HUES6 (cell line): ENCODE results near the gene RBM26.

Source experiments
- H3K27ac ChIP-seq: 2 replicates; pipeline ENCODE4 v1.7.0; 2013; ENCODE audit warnings: low read depth, mild to moderate bottlenecking, low read length, inconsistent platforms
- H3K27me3 ChIP-seq: 2 replicates; pipeline ENCODE4 v1.6.1; 2013; ENCODE audit warnings: low read length; ENCODE audit not compliant: control insufficient read depth, insufficient read depth
- H3K36me3 ChIP-seq: 2 replicates; pipeline ENCODE4 v1.6.1; 2013; ENCODE audit warnings: low read length; ENCODE audit not compliant: control insufficient read depth, insufficient read depth
- H3K4me1 ChIP-seq: 2 replicates; pipeline ENCODE4 v1.6.1; 2013; ENCODE audit warnings: low read length; ENCODE audit not compliant: control insufficient read depth, insufficient read depth
- H3K4me3 ChIP-seq: 2 replicates; pipeline ENCODE4 v1.5.1; 2013; ENCODE audit warnings: low read depth, low read length
- H3K9ac ChIP-seq: one replicate; pipeline ENCODE4 v1.6.1; 2013; ENCODE audit warnings: mild to moderate bottlenecking, low read length
- H3K9me3 ChIP-seq: 2 replicates; pipeline ENCODE4 v1.6.1; 2013; ENCODE audit warnings: low read depth, low read length; ENCODE audit not compliant: control insufficient read depth, insufficient read depth

Gene RBM26

DNA sequence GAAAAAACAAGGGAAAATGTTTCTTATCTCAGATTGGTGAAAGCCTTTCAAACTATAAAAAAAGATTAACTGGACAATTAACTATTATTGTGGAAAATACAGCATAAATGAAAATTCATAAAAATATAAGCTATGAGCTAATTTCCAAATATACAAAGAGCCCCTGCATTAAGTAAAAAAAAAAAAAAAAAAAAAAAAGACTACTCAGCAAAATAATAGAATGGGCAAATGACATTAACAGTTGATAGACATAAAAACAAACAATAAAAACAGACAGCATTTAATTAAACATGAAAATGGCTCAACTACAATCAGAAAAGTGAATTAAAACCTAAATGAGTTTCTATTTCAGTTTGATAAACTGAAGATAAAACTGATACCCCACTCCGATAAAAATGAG, 77.5 kb downstream of the RBM26 start:
- Histone ChIP-seq H3K36me3 (peaks cover 43% of the 10 kb centered on the region), H3K27ac (no peak overlapping the region), H3K4me3 (no peak overlapping the region), H3K9me3 (no peaks in the 10 kb centered on the region), H3K4me1 (no peaks in the 10 kb centered on the region), H3K9ac (no peak overlapping the region), H3K27me3 (no peaks in the 10 kb centered on the region)

DNA sequence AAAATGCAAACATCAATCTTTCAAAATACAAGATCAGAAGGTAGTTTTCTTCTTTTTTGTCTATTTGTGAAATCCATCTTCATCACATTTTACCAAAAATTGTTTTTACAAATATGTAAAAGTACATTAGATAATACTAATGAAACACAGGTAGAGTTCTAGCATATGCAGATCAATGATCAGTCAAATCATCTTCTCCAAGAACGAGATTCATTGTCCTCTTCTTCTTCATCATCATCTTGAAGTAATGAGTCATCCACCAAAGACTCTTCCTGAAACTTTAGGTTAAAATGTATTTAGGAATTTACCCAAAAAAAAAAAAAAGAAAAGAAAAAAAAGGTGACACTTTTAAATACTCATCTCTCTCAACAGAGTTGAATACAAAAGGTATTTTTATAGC, 85.6 kb downstream of the RBM26 start:
- Histone ChIP-seq H3K9me3 (no peaks in the 10 kb centered on the region), H3K9ac (no peak overlapping the region), H3K4me1 (no peaks in the 10 kb centered on the region), H3K4me3 (no peak overlapping the region), H3K27me3 (no peaks in the 10 kb centered on the region), H3K27ac (no peak overlapping the region), H3K36me3 (peaks cover 47% of the 10 kb centered on the region)

- H3K9ac ChIP-seq: no peak overlapping the region
- H3K4me3 ChIP-seq: no peak overlapping the region
- H3K36me3 ChIP-seq: peaks cover 47% of the 10 kb centered on the region
- no peak overlapping the region for H3K27ac ChIP-seq
- H3K27me3 ChIP-seq: no peaks in the 10 kb centered on the region
- H3K4me1 ChIP-seq: no peaks in the 10 kb centered on the region
- H3K9me3 ChIP-seq: no peaks in the 10 kb centered on the region
Measured at GRCh38 chr13:79318664-79319063, 87.4 kb downstream of the RBM26 start.

GRCh38 chr13:79317856-79318255, 88.2 kb downstream of the RBM26 start:
- Histone ChIP-seq H3K36me3 (peaks cover 43% of the 10 kb centered on the region), H3K9me3 (no peaks in the 10 kb centered on the region), H3K4me3 (no peak overlapping the region), H3K4me1 (no peaks in the 10 kb centered on the region), H3K27me3 (no peaks in the 10 kb centered on the region), H3K9ac (no peak overlapping the region), H3K27ac (no peak overlapping the region)

DNA sequence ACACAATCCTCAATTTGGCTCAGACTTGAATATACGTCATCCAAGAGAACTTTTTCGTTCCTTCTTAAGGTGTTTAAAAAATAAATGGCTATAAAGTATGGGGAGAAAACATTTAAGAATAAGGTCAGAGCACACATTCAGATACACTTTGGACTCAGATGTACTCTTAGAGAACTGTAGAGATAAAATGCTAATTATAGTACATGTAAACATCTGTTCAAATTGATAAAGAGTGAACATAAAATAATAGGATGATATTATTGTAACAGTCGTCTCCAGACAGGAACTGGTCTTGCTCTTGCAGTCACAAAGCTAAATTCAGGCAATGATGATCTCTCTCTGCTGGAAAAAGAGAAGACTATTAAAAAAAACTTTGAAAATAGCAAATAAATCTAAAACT, 91.4 kb downstream of the RBM26 start:
- peaks cover 19% of the 10 kb centered on the region for H3K36me3 ChIP-seq
- H3K27me3 ChIP-seq: no peaks in the 10 kb centered on the region

DNA sequence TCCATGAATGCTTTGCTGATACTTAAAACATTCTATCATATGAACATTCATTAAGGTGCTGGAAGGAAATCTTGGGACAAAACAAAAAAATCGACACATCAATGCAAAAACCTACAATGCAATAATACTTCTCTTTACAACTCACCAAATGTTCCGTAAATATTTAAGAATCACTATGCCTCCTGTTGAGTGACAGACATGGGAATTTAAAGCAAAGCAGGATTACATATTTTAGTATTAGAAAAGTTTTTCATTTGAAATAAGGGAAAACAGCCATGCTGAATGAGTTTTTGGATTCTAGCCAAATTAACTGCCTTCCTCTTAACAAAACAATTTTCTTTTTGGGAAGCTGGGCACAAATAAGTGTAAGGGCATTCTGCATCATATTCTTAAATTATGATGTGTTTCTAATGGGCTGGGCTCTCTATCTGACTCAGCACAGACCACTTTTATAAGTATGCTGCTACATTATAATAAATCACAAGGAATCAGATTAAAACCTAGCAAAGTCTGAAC, 93.7 kb downstream of the RBM26 start:
- Histone ChIP-seq H3K4me3 (no peak overlapping the region), H3K27ac (no peak overlapping the region), H3K4me1 (peaks cover 3% of the 10 kb centered on the region; the same call in 1 of the 2 replicates), H3K9ac (no peak overlapping the region), H3K36me3 (peaks cover 6% of the 10 kb centered on the region), H3K9me3 (no peaks in the 10 kb centered on the region), H3K27me3 (no peaks in the 10 kb centered on the region)

More for the DNA sequence above, 91.4 kb downstream of the RBM26 start:
- Histone ChIP-seq H3K9ac (no peak overlapping the region), H3K27ac (no peak overlapping the region), H3K4me3 (no peak overlapping the region), H3K4me1 (no peaks in the 10 kb centered on the region), H3K9me3 (no peaks in the 10 kb centered on the region)

DNA sequence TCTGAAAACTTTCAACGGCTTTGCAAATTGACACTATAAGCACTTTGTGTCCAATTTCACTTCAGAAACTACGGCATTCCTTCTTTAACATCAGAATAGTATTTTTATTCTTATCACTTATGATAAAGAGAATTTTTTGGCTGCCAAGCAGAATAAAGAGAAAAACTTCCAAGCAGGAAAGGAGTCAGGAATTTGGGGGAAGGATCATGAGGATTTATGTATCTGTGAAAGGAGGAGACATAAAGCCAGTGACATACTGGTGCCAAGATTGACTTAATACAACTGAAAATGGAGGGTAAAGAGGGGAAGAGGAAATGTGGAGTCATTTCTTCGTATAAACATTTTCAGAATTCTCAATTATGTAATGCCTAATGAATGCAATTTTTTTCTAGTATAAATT, 94.7 kb downstream of the RBM26 start:
- H3K9me3 ChIP-seq: no peaks in the 10 kb centered on the region
- no peak overlapping the region for H3K4me3 ChIP-seq
- peaks cover 6% of the 10 kb centered on the region for H3K36me3 ChIP-seq
- H3K4me1 ChIP-seq: peaks cover 3% of the 10 kb centered on the region; the same call in 1 of the 2 replicates
- no peak overlapping the region for H3K27ac ChIP-seq
- no peak overlapping the region for H3K9ac ChIP-seq
- H3K27me3 ChIP-seq: no peaks in the 10 kb centered on the region

DNA sequence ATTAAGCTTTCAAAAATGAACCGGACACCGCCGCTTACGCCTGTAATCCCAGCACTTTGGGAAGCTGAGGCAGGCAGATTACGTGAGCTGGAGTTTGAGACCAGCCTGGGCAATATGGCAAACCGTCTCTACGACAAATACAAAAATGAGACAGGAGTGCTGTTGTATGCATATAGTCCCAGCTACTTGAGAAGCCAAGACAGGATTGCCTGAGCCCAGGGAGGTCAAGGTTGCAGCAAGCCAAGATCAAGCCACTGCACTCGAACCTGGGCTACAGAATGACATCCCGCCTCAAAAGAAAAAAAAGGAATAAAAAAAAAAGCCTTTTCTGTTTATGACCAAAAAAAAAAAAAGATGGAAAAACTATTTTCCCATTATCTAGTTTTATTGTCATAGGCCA, 96.4 kb downstream of the RBM26 start:
- H3K9ac ChIP-seq: no peak overlapping the region
- no peak overlapping the region for H3K27ac ChIP-seq
- H3K27me3 ChIP-seq: no peaks in the 10 kb centered on the region
- peaks cover 3% of the 10 kb centered on the region; the same call in 1 of the 2 replicates for H3K4me1 ChIP-seq
- H3K36me3 ChIP-seq: peaks cover 4% of the 10 kb centered on the region
- H3K9me3 ChIP-seq: no peaks in the 10 kb centered on the region
- H3K4me3 ChIP-seq: no peak overlapping the region

DNA sequence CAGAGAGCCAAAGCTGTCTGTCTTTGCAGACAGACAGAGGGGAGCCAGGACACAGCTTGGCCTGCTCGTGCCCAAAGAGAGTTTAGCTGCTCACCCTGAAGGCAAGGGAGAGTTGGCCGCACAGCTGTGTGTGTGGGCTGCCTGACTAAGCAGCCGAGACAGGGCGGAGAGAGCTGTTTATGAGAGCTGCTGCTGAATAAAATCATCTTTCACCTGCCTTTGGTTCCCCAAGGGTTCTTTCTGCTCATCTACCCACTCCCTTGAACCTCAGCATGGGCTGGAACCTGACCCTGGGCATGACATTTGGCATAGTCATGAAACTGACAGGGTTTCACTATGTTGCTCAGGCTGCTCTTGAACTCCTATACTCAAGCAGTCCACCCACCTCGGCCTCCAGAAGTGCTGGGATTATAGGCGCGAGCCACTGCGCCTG, 98.2 kb downstream of the RBM26 start:
- Histone ChIP-seq H3K27ac (no peak overlapping the region), H3K27me3 (no peaks in the 10 kb centered on the region), H3K9ac (no peak overlapping the region), H3K9me3 (no peaks in the 10 kb centered on the region), H3K4me1 (peaks cover 3% of the 10 kb centered on the region; the same call in 1 of the 2 replicates), H3K36me3 (no peaks in the 10 kb centered on the region), H3K4me3 (no peak overlapping the region)

GRCh38 chr13:79307433-79307861, 98.6 kb downstream of the RBM26 start:
- H3K4me3 ChIP-seq: no peak overlapping the region
- H3K36me3 ChIP-seq: no peaks in the 10 kb centered on the region
- H3K27ac ChIP-seq: no peak overlapping the region
- H3K27me3 ChIP-seq: no peaks in the 10 kb centered on the region
- no peaks in the 10 kb centered on the region for H3K9me3 ChIP-seq
- peaks cover 3% of the 10 kb centered on the region; the same call in 1 of the 2 replicates for H3K4me1 ChIP-seq
- no peak overlapping the region for H3K9ac ChIP-seq

- H3K4me3 ChIP-seq: no peak overlapping the region
- no peaks in the 10 kb centered on the region for H3K36me3 ChIP-seq
- H3K4me1 ChIP-seq: peaks cover 3% of the 10 kb centered on the region; the same call in 1 of the 2 replicates
- H3K9ac ChIP-seq: no peak overlapping the region
- H3K27me3 ChIP-seq: no peaks in the 10 kb centered on the region
- no peak overlapping the region for H3K27ac ChIP-seq
- no peaks in the 10 kb centered on the region for H3K9me3 ChIP-seq
Measured at GRCh38 chr13:79306650-79307049, 99.4 kb downstream of the RBM26 start.
